Neural progenitor cell (in vitro differentiated cells): Measurements from ENCODE around the gene GOT1. TPM values are rescaled to one million over a fixed set of nuclear protein-coding genes. Genes with fewer than 3 reads are reported as not detected.

Experiments
- DNase-seq: peaks from one replicate; pipeline ENCODE4 v3.0.0-alpha.2; 2016; ENCODE audit warnings: low spot score
- H2AFZ ChIP-seq: fragments of 200-600 bp; sonication (generic); replicated peaks from 2 replicates; pipeline ENCODE4 v1.6.1; 2016; ENCODE audit warnings: antibody characterized with exemption
- H3F3A ChIP-seq: fragments of 200-600 bp; sonication (generic); 2 replicates; pipeline ENCODE4 v1.6.1; 2016; ENCODE audit warnings: antibody characterized with exemption, low read depth
- H3K27ac ChIP-seq: fragments of 200-600 bp; sonication (generic); 2 replicates; pipeline ENCODE4 v1.5.1; 2016; ENCODE audit warnings: mild to moderate bottlenecking
- H3K27me3 ChIP-seq: fragments of 200-600 bp; sonication (generic); 2 replicates; pipeline ENCODE4 v1.6.1; 2016; ENCODE audit warnings: mild to moderate bottlenecking, moderate library complexity
- H3K36me3 ChIP-seq: fragments of 200-600 bp; sonication (generic); 2 replicates; pipeline ENCODE4 v1.5.1; 2016
- H3K4me1 ChIP-seq: fragments of 200-600 bp; sonication (generic); 2 replicates; pipeline ENCODE4 v1.6.1; 2016; ENCODE audit warnings: mixed run types
- H3K4me2 ChIP-seq: fragments of 200-600 bp; sonication (generic); 2 replicates; pipeline ENCODE4 v1.6.1; 2016
- H3K4me3 ChIP-seq: fragments of 200-600 bp; sonication (generic); 2 replicates; pipeline ENCODE4 v1.5.1; 2016
- H3K79me2 ChIP-seq: fragments of 200-600 bp; sonication (generic); 2 replicates; pipeline ENCODE4 v1.6.1; 2016; ENCODE audit warnings: low read depth
- H3K9ac ChIP-seq: fragments of 200-600 bp; sonication (generic); 2 replicates; pipeline ENCODE4 v1.6.1; 2016
- H3K9me3 ChIP-seq: fragments of 200-600 bp; sonication (generic); 2 replicates; pipeline ENCODE4 v1.5.1; 2016; ENCODE audit warnings: low read depth
- H4K20me1 ChIP-seq: fragments of 200-600 bp; sonication (generic); 2 replicates; pipeline ENCODE4 v1.6.1; 2016; ENCODE audit warnings: low read depth
- H3K27ac Mint-ChIP-seq: 3 replicates; pipeline ENCODE4 v1.8.0; 2021; ENCODE audit warnings: mixed read lengths
- H3K27me3 Mint-ChIP-seq: 2 replicates; pipeline ENCODE4 v1.8.0; 2022; ENCODE audit warnings: low read depth, mild to moderate bottlenecking, inconsistent platforms, moderate library complexity, mixed read lengths; ENCODE audit not compliant: insufficient read depth
- H3K36me3 Mint-ChIP-seq: 3 replicates; pipeline ENCODE4 v1.8.0; 2021; ENCODE audit warnings: mixed read lengths
- H3K4me1 Mint-ChIP-seq: 3 replicates; pipeline ENCODE4 v1.8.0; 2021; ENCODE audit warnings: mixed read lengths
- H3K4me3 Mint-ChIP-seq: 3 replicates; pipeline ENCODE4 v1.8.0; 2021; ENCODE audit warnings: mild to moderate bottlenecking, moderate library complexity, mixed read lengths
- H3K9me3 Mint-ChIP-seq: 3 replicates; pipeline ENCODE4 v1.8.0; 2020; ENCODE audit warnings: mixed read lengths
- CTCF ChIP-seq: fragments of 200-600 bp; sonication (generic); IDR thresholded peaks from 2 replicates; pipeline ENCODE4 v1.5.1; 2017; ENCODE audit warnings: antibody characterized with exemption, mild to moderate bottlenecking
- EZH2 ChIP-seq: fragments of 200-600 bp; sonication (generic); IDR thresholded peaks from 2 replicates; pipeline ENCODE4 v1.6.1; 2017; ENCODE audit warnings: antibody characterized with exemption, mild to moderate bottlenecking, moderate library complexity
- EZH2phosphoT487 ChIP-seq: fragments of 200-600 bp; sonication (generic); IDR thresholded peaks from 2 replicates; pipeline ENCODE4 v1.6.1; 2017; ENCODE audit warnings: antibody characterized with exemption
- total RNA-seq: library from RNA; depleted of rRNA; stranded (reverse); fragments of >200 nt; gene quantifications from 2 replicates; pipeline ENCODE4 v1.2.3, GENCODE V29; 2015; ENCODE audit warnings: low replicate concordance

The GOT1 gene
- total RNA-seq, 1 donor from 2014 or later, result 36.1 TPM

GRCh38 chr10:99391346-99391745, 39.1 kb downstream of the GOT1 start:
- Histone ChIP-seq H3K4me3 (no peak overlapping the region), H2AFZ (no peak overlapping the region), H3K36me3 (no peaks in the 10 kb centered on the region), H3K9ac (no peak overlapping the region), H3K4me1 (no peaks in the 10 kb centered on the region), H3K27ac (no peak overlapping the region), H3K79me2 (no peaks in the 10 kb centered on the region), H3K9me3 (no peaks in the 10 kb centered on the region), H3F3A (no peaks in the 10 kb centered on the region), H3K4me2 (no peak overlapping the region), H3K27me3 (peaks cover 10% of the 10 kb centered on the region), H4K20me1 (no peaks in the 10 kb centered on the region)
- Mint-ChIP-seq H3K36me3 (no peaks in the 10 kb centered on the region), H3K27ac (no peak overlapping the region), H3K9me3 (no peaks in the 10 kb centered on the region), H3K4me3 (no peak overlapping the region), H3K27me3 (peaks cover 7% of the 10 kb centered on the region), H3K4me1 (no peaks in the 10 kb centered on the region)
- no peak for DNase-seq
- no peak for TF ChIP-seq EZH2phosphoT487
- TF ChIP-seq CTCF, result no peak
- TF ChIP-seq EZH2, result no peak

GRCh38 chr10:99389729-99390480, 40.5 kb downstream of the GOT1 start:
- H3K4me2 ChIP-seq, result no peak overlapping the region
- no peak overlapping the region for H3K4me3 ChIP-seq
- no peaks in the 10 kb centered on the region for H3K4me1 Mint-ChIP-seq
- DNase-seq, result no peak
- no peaks in the 10 kb centered on the region for H3K36me3 ChIP-seq
- H3K27ac Mint-ChIP-seq, result no peak overlapping the region
- H3K9me3 ChIP-seq, result no peaks in the 10 kb centered on the region
- no peak overlapping the region for H3K4me3 Mint-ChIP-seq
- H3K27me3 Mint-ChIP-seq, result peaks cover 7% of the 10 kb centered on the region
- no peaks in the 10 kb centered on the region for H3K36me3 Mint-ChIP-seq
- H2AFZ ChIP-seq, result no peak overlapping the region
- H3K9ac ChIP-seq, result no peak overlapping the region
- no peaks in the 10 kb centered on the region for H3K4me1 ChIP-seq
- TF ChIP-seq EZH2 (no peak), EZH2phosphoT487 (no peak), CTCF (no peak)
- H3K9me3 Mint-ChIP-seq, result no peaks in the 10 kb centered on the region
- no peaks in the 10 kb centered on the region for H3K79me2 ChIP-seq
- peaks cover 10% of the 10 kb centered on the region for H3K27me3 ChIP-seq
- no peak overlapping the region for H3K27ac ChIP-seq
- H3F3A ChIP-seq, result no peaks in the 10 kb centered on the region
- H4K20me1 ChIP-seq, result no peaks in the 10 kb centered on the region

GRCh38 chr10:99387541-99387940, 42.9 kb downstream of the GOT1 start:
- Histone ChIP-seq H4K20me1 (no peaks in the 10 kb centered on the region), H3K27ac (no peak overlapping the region), H3K4me2 (no peak overlapping the region), H3K79me2 (no peaks in the 10 kb centered on the region), H3K27me3 (peaks cover under 1% of the 10 kb centered on the region), H3F3A (no peaks in the 10 kb centered on the region), H3K4me3 (no peak overlapping the region), H3K9ac (no peak overlapping the region), H3K4me1 (no peaks in the 10 kb centered on the region), H3K36me3 (no peaks in the 10 kb centered on the region), H2AFZ (no peak overlapping the region), H3K9me3 (no peaks in the 10 kb centered on the region)
- Mint-ChIP-seq H3K4me3 (no peak overlapping the region), H3K4me1 (no peaks in the 10 kb centered on the region), H3K9me3 (no peaks in the 10 kb centered on the region), H3K27ac (no peak overlapping the region), H3K36me3 (no peaks in the 10 kb centered on the region), H3K27me3 (peaks cover 7% of the 10 kb centered on the region)
- TF ChIP-seq CTCF (no peak), EZH2phosphoT487 (no peak), EZH2 (no peak)
- DNase-seq, result no peak
